ENCODE measurements around the gene NMNAT1. TPM values are rescaled to one million over a fixed set of nuclear protein-coding genes. Genes with fewer than 3 reads are reported as not detected.
A peak's percentile ranks its signal among the peaks of the same experiment; 100 is the strongest.
"Not testable (repeated sequence)": the region's sequence is repeated elsewhere in the genome, so short reads cannot be mapped to it uniquely, and the experiment has no call there.

The NMNAT1 gene
- total RNA-seq, 1 experiment from 2014 or later, result 13.4 TPM

DNA sequence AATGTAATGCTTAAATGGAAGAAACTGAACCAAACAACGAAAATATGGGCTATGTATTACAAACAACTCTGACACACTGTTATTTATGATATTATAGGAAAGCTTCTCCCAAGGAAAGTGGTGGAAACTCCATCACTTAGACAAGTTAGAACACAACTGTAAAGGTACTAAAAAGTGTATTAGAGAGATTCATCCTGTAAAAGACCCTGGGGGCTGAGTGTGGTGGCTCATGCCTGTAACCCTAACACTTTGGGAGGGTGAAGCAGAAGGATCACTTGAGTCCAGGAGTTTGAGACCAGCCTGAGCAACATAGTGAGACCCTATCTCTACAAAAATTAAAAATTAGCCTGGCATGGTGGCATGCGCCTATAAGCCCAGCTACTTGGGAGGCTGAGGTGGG is 82.1 kb downstream of the NMNAT1 start:
- intact Hi-C loops (cut with micrococcal nuclease; ENCODE audit: unreplicated experiment), result no loop called here
- no peak overlapping the region for H2AFZ ChIP-seq
- H3K9me3 ChIP-seq (ENCODE audit: insufficient read depth, low read depth), result no peaks in the 10 kb centered on the region
- no peaks in the 10 kb centered on the region for H3K27me3 ChIP-seq (ENCODE audit: insufficient read depth, low read depth)
- H3K4me3 ChIP-seq, result no peak overlapping the region
- H3K27ac ChIP-seq, result no peak overlapping the region
- no peak overlapping the region for H3K4me2 ChIP-seq
- no peaks in the 10 kb centered on the region for H3K9me2 ChIP-seq (ENCODE audit: insufficient read depth)
- BruUV-seq (replicated peaks), result no TSS peak
- DNase-seq, result no peak
- H3K79me2 ChIP-seq (ENCODE audit: low read depth), result no peaks in the 10 kb centered on the region
- ChIA-PET CTCF (no interaction called here), POLR2A (ENCODE audit: unreplicated experiment) (no interaction called here)
- no peaks in the 10 kb centered on the region for H4K20me1 ChIP-seq (ENCODE audit: insufficient read depth)
- H3K36me3 ChIP-seq (ENCODE audit: low read depth), result no peaks in the 10 kb centered on the region
- TF ChIP-seq, protein P1, sequence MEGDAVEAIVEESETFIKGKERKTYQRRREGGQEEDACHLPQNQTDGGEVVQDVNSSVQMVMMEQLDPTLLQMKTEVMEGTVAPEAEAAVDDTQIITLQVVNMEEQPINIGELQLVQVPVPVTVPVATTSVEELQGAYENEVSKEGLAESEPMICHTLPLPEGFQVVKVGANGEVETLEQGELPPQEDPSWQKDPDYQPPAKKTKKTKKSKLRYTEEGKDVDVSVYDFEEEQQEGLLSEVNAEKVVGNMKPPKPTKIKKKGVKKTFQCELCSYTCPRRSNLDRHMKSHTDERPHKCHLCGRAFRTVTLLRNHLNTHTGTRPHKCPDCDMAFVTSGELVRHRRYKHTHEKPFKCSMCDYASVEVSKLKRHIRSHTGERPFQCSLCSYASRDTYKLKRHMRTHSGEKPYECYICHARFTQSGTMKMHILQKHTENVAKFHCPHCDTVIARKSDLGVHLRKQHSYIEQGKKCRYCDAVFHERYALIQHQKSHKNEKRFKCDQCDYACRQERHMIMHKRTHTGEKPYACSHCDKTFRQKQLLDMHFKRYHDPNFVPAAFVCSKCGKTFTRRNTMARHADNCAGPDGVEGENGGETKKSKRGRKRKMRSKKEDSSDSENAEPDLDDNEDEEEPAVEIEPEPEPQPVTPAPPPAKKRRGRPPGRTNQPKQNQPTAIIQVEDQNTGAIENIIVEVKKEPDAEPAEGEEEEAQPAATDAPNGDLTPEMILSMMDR (conservative IDR thresholded peaks at IDR 0.05), result no peak
- no peak for TF ChIP-seq EZH2 (IDR thresholded peaks at IDR 0.05; ENCODE audit: low read depth)
- H3K4me1 ChIP-seq (replicated peaks; ENCODE audit: insufficient read depth), result no peaks in the 10 kb centered on the region
- no peaks in the 10 kb centered on the region for H3F3A ChIP-seq (ENCODE audit: insufficient read depth, low read depth)

DNA sequence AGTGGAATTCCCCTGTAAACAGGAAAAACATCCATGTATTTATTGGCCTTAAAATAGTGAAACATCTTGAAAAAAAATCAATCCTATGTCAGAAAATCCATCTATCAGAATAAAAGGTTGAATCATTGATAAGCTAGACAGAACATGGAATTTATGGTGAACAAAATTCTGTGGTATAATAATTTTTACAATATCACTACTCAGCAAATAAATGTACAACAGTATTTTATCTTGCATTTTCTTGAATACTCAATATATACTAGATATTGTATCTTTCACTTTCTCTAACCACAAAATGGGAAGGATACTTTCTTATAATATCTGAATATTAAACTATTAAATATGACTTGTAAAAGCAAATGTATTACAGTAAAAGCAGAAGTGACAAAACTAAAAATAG is 83.8 kb downstream of the NMNAT1 start:
- H3K36me3 ChIP-seq (ENCODE audit: low read depth), result no peaks in the 10 kb centered on the region
- no peaks in the 10 kb centered on the region for H3K9me3 ChIP-seq (ENCODE audit: insufficient read depth, low read depth)
- no peak for TF ChIP-seq EZH2 (IDR thresholded peaks at IDR 0.05; ENCODE audit: low read depth)
- TF ChIP-seq, protein P1 (conservative IDR thresholded peaks at IDR 0.05), result no peak
- no peak overlapping the region for H2AFZ ChIP-seq
- H3K27me3 ChIP-seq (ENCODE audit: insufficient read depth, low read depth), result no peaks in the 10 kb centered on the region
- H3K27ac ChIP-seq, result no peak overlapping the region
- H3K4me1 ChIP-seq (replicated peaks; ENCODE audit: insufficient read depth), result no peaks in the 10 kb centered on the region; the same call in 1 of the 2 replicates
- intact Hi-C loops (cut with micrococcal nuclease; ENCODE audit: unreplicated experiment), result no loop called here
- H3K79me2 ChIP-seq (ENCODE audit: low read depth), result no peaks in the 10 kb centered on the region
- BruUV-seq (replicated peaks), result no TSS peak
- no peak overlapping the region for H3K4me2 ChIP-seq
- CTCF ChIA-PET, result no interaction called here
- H3K9me2 ChIP-seq (ENCODE audit: insufficient read depth), result no peaks in the 10 kb centered on the region
- H3F3A ChIP-seq (ENCODE audit: insufficient read depth, low read depth), result no peaks in the 10 kb centered on the region
- POLR2A ChIA-PET (ENCODE audit: unreplicated experiment), result no interaction called here
- no peak for DNase-seq
- no peak overlapping the region for H3K4me3 ChIP-seq
- no peaks in the 10 kb centered on the region for H4K20me1 ChIP-seq (ENCODE audit: insufficient read depth)

DNA sequence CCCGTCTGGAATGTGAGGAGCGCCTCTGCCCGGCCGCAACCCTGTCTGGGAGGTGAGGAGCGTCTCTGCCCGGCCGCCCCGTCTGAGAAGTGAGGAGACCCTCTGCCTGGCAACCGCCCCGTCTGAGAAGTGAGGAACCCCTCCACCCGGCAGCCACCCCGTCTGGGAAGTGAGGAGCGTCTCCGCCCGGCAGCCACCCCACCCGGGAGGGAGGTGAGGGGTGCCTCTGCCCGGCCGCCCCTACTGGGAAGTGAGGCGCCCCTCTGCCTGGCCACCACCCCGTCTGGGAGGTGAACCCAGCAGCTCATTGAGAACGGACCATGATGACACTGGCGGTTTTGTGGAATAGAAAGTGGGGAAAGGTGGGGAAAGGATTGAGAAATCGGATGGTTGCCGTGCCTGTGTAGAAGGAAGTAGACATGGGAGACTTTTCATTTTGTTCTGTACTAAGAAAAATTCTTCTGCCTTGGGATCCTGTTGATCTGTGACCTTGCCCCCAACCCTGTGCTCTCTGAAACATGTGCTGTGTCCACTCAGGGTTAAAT is 85.8 kb downstream of the NMNAT1 start:
- intact Hi-C loops (cut with micrococcal nuclease; ENCODE audit: unreplicated experiment); H3K36me3 ChIP-seq (ENCODE audit: low read depth); H3K27ac ChIP-seq; H3K27me3 ChIP-seq (ENCODE audit: insufficient read depth, low read depth); H2AFZ ChIP-seq; H3K4me3 ChIP-seq; DNase-seq; CTCF ChIA-PET; H4K20me1 ChIP-seq (ENCODE audit: insufficient read depth); H3K79me2 ChIP-seq (ENCODE audit: low read depth); H3K9me3 ChIP-seq (ENCODE audit: insufficient read depth, low read depth); POLR2A ChIA-PET (ENCODE audit: unreplicated experiment); H3F3A ChIP-seq (ENCODE audit: insufficient read depth, low read depth); H3K4me1 ChIP-seq (replicated peaks; ENCODE audit: insufficient read depth); H3K9me2 ChIP-seq (ENCODE audit: insufficient read depth); BruUV-seq (replicated peaks); H3K4me2 ChIP-seq: not testable (repeated sequence)

DNA sequence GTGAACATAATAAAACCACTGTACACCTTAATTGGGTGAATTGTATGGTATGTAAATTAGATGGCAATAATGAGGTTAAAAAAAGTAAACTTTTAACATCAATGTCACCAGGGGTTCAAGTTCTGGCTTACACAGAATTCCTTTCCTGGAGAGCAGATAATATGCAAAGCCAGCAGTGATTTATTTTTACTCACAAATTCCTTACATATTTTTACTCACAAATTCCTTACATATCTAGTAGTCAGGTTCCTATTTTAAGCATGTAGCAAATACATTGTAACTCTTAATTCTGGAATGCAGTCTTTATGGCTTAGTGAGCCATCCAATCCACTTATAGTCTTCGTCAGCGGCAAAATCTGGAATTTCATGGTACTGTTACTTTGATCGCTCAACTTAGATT is 88.2 kb downstream of the NMNAT1 start:
- Histone ChIP-seq H3K4me2 (no peak overlapping the region), H3K36me3 (ENCODE audit: low read depth) (no peaks in the 10 kb centered on the region), H4K20me1 (ENCODE audit: insufficient read depth) (no peaks in the 10 kb centered on the region), H3K4me3 (no peak overlapping the region), H3K9me3 (ENCODE audit: insufficient read depth, low read depth) (no peaks in the 10 kb centered on the region), H3K27ac (no peak overlapping the region), H3K27me3 (ENCODE audit: insufficient read depth, low read depth) (no peaks in the 10 kb centered on the region), H2AFZ (no peak overlapping the region), H3K9me2 (ENCODE audit: insufficient read depth) (no peaks in the 10 kb centered on the region), H3F3A (ENCODE audit: insufficient read depth, low read depth) (peaks cover 7% of the 10 kb centered on the region; the same call in 1 of the 2 replicates), H3K4me1 (replicated peaks; ENCODE audit: insufficient read depth) (no peaks in the 10 kb centered on the region; the same call in 1 of the 2 replicates), H3K79me2 (ENCODE audit: low read depth) (peaks cover 29% of the 10 kb centered on the region)
- ChIA-PET CTCF (no interaction called here), POLR2A (ENCODE audit: unreplicated experiment) (no interaction called here)
- TF ChIP-seq EZH2 (IDR thresholded peaks at IDR 0.05; ENCODE audit: low read depth), result no peak
- TF ChIP-seq, protein P1 (conservative IDR thresholded peaks at IDR 0.05), result no peak
- DNase-seq, result peak in 1 of 2 experiments; percentile 63
- intact Hi-C loops (cut with micrococcal nuclease; ENCODE audit: unreplicated experiment), result loop anchor here (5.0 kb wide), 2 partner anchors 139 to 204 kb away; no protein-coding TSS in a partner anchor
- no TSS peak for BruUV-seq (replicated peaks)

Data from PC-9 (cell line).